IPS DF 4.7 (cell line): ENCODE results near the gene ANO2.

Source experiments
- DNase-seq: peaks from one replicate; pipeline ENCODE4 v3.0.0-alpha.2; 2013; ENCODE audit warnings: low spot score; ENCODE audit errors: extremely low read depth

ANO2 gene

GRCh38 chr12:5521456-5522325 is 423.4 kb downstream of the ANO2 start:
- no peak for DNase-seq

GRCh38 chr12:5520831-5521230 is 424.2 kb downstream of the ANO2 start:
- no peak for DNase-seq

- no peak for DNase-seq
Observed at GRCh38 chr12:5520037-5520436, 425.0 kb downstream of the ANO2 start.

- DNase-seq: no peak
Observed at GRCh38 chr12:5518584-5519365, 426.3 kb downstream of the ANO2 start.

- no peak for DNase-seq
Observed at GRCh38 chr12:5516371-5517241, 428.5 kb downstream of the ANO2 start.

GRCh38 chr12:5515458-5515857 is 429.6 kb downstream of the ANO2 start:
- DNase-seq: no peak

- no peak for DNase-seq
Observed at GRCh38 chr12:5514545-5514944, 430.5 kb downstream of the ANO2 start.

GRCh38 chr12:5514016-5514415 is 431.0 kb downstream of the ANO2 start:
- no peak for DNase-seq

GRCh38 chr12:5513406-5513805 is 431.7 kb downstream of the ANO2 start:
- DNase-seq: no peak
